Left ventricle myocardium inferior (tissue), 1 donor: ENCODE data around the gene ATP11C. TPM values are rescaled to one million over a fixed set of nuclear protein-coding genes. Genes with fewer than 3 reads are reported as not detected.

Experiments used
- DNase-seq: peaks from one replicate; pipeline ENCODE4 v3.0.0-alpha.2; 2020
- H3K27ac ChIP-seq: fragments of 200-600 bp; replicated peaks from 2 replicates; pipeline ENCODE4 v1.8.0; 2021
- H3K27me3 ChIP-seq: fragments of 200-600 bp; 2 replicates; pipeline ENCODE4 v1.8.0; 2021; ENCODE audit warnings: low read depth
- H3K36me3 ChIP-seq: fragments of 200-600 bp; 2 replicates; pipeline ENCODE4 v1.8.0; 2021
- H3K4me1 ChIP-seq: fragments of 200-600 bp; 2 replicates; pipeline ENCODE4 v1.8.0; 2021
- H3K4me3 ChIP-seq: fragments of 200-600 bp; 2 replicates; pipeline ENCODE4 v1.8.0; 2021; ENCODE audit warnings: mild to moderate bottlenecking, moderate library complexity
- H3K9me3 ChIP-seq: fragments of 200-600 bp; replicated peaks from 2 replicates; pipeline ENCODE4 v1.8.0; 2021
- CTCF ChIP-seq: fragments of 200-600 bp; IDR thresholded peaks from 2 replicates; pipeline ENCODE4 v1.8.0; 2021; ENCODE audit warnings: antibody characterized with exemption, mild to moderate bottlenecking, borderline replicate concordance
- intact Hi-C: fragments of 100-400 bp; cut with micrococcal nuclease; formaldehyde crosslinking; loops from one replicate; pipeline ENCODE4 v1.11.0; 2022
- total RNA-seq: library from RNA; stranded (reverse); fragmentation: NEBNext Ultra II Directional; extraction: Animal tissue kit (Norgen Biotek cat#: 25700); gene quantifications from one replicate; pipeline ENCODE4 v1.2.1, GENCODE V29; 2021
- donor health status: DM: no; HTN: yes; CAD: no; lungs with severe emphysema.

The ATP11C gene
- total RNA-seq, 1 donor from 2014 or later = 3.7 TPM

GRCh38 chrX:139828033-139828432 is 104.8 kb downstream of the ATP11C start:
- no peaks in the 10 kb centered on the region for H3K36me3 ChIP-seq
- no peaks in the 10 kb centered on the region for H3K9me3 ChIP-seq
- no peak overlapping the region for H3K27ac ChIP-seq
- TF ChIP-seq CTCF = no peak
- no peaks in the 10 kb centered on the region for H3K27me3 ChIP-seq
- H3K4me3 ChIP-seq = no peak overlapping the region
- no peak for DNase-seq
- peaks cover 59% of the 10 kb centered on the region for H3K4me1 ChIP-seq
- intact Hi-C loops = no loop called here

DNA sequence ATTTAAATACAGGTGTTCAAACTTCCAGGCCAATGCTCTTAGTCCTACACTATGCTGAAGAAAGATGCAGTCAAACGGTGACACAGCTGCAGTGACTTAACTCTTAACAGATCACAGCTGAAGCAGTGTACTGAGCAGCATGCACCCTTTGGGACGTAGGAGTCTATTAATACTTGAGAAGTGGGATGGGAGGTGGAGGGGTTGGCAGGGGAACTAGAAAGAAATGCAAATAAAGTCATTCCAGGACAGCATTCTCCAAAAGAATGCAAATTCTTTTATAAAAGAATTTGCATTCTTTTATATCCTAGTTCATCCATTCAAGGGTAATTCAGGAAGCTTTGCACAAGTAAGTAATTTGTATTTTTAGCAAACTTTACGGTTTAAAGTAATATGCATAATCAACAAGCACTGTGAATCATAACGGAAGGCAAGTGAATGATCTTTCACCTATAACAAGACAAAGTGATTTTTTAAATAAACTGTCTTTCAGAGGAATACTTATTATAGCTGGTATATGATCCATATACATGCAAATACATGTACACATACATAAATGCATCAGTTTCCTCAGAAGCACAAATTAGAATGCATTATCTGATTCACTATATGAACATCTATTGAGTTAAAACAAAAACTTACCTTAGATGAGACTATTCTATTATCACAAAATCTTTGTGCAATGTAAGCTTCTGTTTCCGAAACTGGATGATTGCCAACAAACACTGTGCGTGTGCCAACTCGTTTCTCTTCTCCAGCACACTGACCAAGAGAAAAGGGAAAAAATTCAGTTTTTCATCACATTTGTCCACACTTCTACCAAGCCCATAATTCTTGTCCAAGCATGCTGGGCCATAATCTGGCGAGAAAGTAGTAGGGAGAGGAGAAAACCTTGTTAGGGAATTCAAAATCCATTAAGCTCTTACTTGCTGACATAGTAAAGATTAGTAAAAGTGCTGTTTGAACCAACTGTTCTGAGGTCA is 106.5 kb downstream of the ATP11C start:
- H3K36me3 ChIP-seq = no peaks in the 10 kb centered on the region
- no peak for TF ChIP-seq CTCF
- no peak overlapping the region for H3K4me3 ChIP-seq
- no peak for DNase-seq
- H3K4me1 ChIP-seq = peaks cover 48% of the 10 kb centered on the region
- no peak overlapping the region for H3K27ac ChIP-seq
- H3K27me3 ChIP-seq = no peaks in the 10 kb centered on the region
- no peaks in the 10 kb centered on the region for H3K9me3 ChIP-seq
- intact Hi-C loops = no loop called here

GRCh38 chrX:139825618-139826017 is 107.2 kb downstream of the ATP11C start:
- peaks cover 41% of the 10 kb centered on the region for H3K4me1 ChIP-seq
- no peaks in the 10 kb centered on the region for H3K27me3 ChIP-seq
- no peak overlapping the region for H3K27ac ChIP-seq
- no peaks in the 10 kb centered on the region for H3K36me3 ChIP-seq
- H3K4me3 ChIP-seq = no peak overlapping the region
- no peak for DNase-seq
- intact Hi-C loops = no loop called here
- TF ChIP-seq CTCF = no peak
- H3K9me3 ChIP-seq = no peaks in the 10 kb centered on the region

- Histone ChIP-seq H3K36me3 (no peaks in the 10 kb centered on the region), H3K9me3 (no peaks in the 10 kb centered on the region), H3K27ac (no peak overlapping the region), H3K4me3 (no peak overlapping the region), H3K4me1 (peaks cover 27% of the 10 kb centered on the region), H3K27me3 (no peaks in the 10 kb centered on the region)
- no peak for TF ChIP-seq CTCF
- intact Hi-C loops = no loop called here
- DNase-seq = no peak
Observed at GRCh38 chrX:139823806-139824205, 109.0 kb downstream of the ATP11C start.

DNA sequence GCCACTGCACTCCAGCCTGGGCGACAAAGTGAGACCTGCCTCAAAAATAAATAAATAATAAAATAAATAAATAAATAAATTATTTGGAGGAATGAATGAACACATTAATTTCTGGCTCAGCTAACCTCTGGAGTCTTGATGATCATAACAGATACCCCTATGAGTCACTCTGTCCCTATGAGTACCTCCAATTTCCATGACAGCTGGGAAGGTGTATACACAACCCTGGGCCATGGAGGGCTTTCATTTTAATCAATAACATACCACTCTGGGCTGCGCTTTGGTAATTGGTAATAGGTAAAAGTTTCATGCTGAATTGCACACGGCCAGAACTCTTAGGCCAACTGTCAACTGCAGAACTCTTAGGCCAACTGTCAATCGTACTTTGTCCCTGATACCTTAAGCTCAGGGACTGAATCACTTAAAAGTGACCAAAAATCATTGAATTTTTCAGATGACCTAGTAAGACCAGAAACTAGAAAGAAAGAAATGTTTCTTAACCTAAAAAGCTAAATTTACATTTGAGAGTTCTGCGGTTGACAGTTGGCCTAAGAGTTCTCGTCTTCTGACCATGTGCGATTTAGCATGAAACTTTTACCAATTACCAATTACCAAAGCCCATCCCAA is 112.4 kb downstream of the ATP11C start:
- H3K9me3 ChIP-seq = no peaks in the 10 kb centered on the region
- DNase-seq = no peak
- H3K27ac ChIP-seq = no peak overlapping the region
- H3K36me3 ChIP-seq = no peaks in the 10 kb centered on the region
- no peak for TF ChIP-seq CTCF
- intact Hi-C loops = no loop called here
- H3K4me3 ChIP-seq = no peak overlapping the region
- H3K4me1 ChIP-seq = peaks cover 3% of the 10 kb centered on the region
- no peaks in the 10 kb centered on the region for H3K27me3 ChIP-seq
